NCI-H2196 (cell line): ENCODE results near the gene FAM9C.
A peak's percentile ranks its signal among the peaks of the same experiment; 100 is the strongest.
"Not testable (repeated sequence)": the region's sequence is repeated elsewhere in the genome, so short reads cannot be mapped to it uniquely, and the experiment has no call there.

Experiments used
- DNase-seq: peaks from one replicate; lab custom pipeline; 2025; ENCODE audit not compliant: unreplicated experiment; lab: John Stamatoyannopoulos, UW

FAM9C gene

DNA sequence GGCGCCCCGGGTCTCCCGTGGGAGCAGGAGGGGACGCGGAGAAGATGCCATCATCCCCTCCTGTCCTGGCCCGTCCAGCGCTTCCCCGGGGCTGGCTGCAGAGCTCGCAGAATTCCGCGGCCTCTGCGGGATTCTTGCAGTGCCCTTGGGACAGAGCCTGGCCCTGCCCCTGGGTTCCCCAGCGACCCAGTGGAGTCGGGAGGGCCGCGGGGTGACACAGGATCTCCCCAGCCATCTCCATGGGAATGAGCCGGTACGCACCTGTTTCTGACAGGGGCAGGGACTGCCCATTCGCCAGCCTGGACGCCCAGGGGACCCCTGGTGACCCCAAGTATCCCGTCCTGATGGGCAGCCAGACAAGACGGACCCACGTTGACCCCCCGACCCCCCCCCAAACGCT, 482 bp downstream of the FAM9C start:
- no peak for DNase-seq

DNA sequence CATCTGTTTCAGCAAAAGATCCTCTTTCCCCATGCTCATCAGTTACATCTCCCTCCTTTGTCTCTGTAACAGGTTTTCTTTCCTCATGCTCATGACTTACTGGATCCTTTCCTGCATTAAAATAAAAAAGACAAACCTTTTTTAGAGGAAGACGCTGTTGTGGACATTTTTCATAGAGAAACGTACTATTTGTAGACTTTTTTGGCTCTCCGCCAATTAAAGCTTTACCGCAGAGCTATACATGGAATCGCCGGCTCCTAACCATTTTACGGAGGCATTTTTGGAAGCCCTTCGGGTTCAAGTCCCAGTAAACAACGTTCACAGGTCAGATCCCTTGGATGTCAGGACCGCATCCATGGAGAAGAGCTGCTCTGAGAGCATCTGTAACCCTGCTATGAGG, 1.3 kb downstream of the FAM9C start:
- DNase-seq, result peak; percentile 1

DNA sequence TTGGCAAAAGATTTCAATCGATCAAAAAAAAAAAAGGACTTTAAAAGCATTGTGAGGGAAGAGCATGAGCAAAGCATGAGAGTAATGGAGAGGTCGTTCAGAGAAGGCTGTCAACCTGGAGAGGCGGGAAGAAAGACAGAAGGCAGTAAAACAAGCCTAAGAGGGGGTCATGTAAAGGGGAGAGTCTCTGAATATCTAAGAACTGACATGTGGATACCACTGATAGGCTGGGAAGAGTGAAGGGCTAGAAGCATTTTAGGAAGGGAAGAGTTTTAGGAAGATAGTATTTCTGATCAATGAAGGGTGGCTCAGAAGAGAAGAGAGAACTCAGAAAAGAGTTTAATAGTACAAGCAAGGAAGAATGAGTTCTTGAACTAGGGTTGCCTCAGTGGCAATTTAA, 7.5 kb downstream of the FAM9C start:
- DNase-seq, result no peak

DNA sequence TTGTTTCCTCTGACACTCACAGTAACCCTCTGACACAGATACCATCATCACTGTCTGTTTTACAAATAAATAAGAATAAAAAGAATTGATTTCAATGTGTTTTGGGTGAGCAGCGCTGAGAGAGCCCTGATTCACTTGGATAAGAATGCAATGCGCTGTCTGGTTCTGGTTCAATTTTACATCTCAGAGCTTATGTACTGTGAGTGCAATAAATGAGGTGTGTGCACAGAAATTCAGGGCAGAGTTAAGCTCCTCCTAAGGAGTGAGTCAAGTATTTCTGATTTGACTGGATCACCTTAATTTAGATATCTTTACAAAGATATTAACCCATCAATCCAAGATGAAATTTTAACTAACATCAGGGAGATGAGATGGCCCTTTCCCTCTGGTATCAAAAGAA, 11.2 kb downstream of the FAM9C start:
- no peak for DNase-seq

DNA sequence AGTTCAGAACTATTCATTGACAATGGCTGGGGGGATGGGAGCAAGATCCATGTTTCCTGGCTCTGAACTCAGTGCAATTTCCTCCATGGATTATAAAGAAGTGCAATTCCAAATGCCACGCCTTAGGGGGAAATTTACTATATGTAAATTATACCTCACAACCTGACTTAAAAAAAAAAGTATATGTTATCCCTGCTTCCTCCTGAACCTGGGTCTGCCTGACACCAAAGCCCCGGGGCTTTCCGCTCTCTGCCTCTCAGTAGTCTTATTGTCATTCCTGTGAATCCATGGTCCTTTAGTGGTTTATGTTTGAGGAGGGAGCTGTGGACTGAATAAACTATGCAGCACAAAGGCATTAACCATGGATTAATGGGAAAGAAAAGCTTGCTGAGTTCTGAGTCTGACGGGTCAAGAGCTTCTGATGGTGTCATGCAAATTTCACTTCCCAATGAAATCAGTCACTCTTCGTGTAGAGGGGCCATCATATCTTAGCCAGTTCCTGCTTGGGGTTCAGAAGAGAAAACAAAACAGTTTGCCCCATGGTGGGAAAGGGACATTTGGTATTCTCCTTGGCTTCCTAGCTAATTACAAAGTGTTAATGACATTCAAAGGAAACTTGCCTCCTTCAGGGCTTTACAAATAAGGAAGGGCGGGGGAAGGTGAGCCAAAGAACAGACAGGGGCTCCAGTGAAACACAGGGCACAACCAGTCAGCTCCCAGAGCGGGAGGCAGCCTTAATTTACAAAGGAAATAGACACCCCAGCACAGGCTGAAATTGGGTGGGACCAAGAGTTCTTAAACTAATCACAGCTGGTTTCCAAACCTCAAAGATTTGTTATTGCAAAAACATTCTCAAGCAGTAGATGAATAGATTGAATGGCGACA, 14.3 kb downstream of the FAM9C start:
- DNase-seq, result no peak

DNA sequence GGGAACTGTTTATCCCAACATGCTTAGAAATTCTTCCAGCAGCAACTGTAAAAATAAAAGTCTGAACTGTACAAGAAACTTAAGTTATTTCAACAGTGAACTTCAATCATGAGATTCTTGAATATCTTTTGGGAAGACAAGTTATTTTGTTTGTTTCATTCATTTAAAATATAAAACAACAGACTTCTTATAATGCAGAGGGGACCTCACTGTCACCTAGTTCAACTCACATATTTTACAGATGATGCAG, 14.9 kb downstream of the FAM9C start:
- DNase-seq, result no peak

DNA sequence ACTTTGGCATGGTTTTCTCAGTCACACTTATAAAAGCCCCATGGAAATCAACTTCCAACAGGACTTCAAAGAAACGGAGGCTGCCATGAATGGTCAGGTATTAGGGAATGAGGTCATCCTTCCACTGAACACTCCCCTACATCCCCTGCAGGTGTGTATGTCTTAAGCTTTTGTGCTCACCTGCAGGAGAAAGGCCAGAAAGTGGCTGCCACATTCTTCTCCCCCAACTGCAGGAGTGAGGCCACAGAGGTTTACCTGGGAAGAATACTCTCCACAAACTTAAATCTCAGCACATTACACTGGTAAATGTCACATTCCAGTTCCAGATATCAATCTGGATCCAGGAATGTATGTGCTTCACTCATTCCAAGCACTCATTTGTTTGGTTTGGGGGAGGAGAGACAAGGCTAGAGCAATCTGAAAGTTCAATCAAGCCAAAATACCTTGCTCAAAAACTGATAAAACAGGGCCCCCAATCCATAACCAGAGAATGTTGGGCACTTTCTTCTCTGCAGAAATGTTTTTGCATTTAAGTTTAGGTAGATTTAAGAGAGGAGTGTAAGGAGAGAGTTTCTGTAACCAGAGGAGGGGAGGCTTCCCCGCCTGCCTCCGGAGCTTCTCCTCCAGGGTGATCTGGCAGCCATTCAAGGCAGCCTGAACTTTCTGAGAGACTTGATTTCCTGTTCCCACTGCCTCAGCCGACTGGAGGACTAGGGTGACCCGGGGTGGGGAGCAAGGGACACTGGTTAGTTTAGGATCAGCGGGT, 15.4 kb downstream of the FAM9C start:
- no peak for DNase-seq

DNA sequence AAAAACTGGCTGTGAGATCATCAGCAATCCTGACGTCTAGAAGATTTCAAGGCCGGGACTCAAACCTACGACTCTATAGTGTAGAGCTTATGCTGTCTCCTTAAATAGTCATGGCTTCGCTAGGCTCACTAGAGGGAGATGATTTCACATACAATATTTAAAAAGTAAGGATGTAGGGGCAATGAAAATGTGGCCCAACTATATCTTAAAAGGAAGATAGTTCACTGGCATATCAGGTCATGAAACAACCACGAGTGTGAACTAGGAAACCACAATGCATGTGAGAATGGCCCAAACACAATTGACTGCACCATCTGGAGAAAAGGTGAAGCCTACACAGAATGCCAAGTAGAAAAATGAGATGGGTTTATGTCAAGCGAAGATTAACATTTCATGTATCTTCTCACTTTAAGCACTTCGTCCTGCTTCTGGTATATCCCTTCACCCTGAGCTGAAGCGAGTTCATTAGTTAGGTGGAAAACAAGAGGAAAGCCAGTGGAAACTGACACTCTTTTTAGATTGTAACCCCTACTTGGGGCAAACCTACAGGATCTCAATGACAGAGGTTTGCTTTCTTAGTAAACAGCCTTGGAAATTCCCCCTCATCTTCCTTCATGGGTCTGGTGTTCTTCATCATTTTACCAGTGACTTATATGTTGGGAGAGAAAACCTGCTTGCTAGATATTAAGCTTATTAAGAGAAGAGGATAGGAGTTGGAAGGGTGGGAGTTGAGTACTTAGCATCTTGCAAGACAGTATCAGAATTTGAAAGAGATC, 17.4 kb downstream of the FAM9C start:
- DNase-seq, result no peak

DNA sequence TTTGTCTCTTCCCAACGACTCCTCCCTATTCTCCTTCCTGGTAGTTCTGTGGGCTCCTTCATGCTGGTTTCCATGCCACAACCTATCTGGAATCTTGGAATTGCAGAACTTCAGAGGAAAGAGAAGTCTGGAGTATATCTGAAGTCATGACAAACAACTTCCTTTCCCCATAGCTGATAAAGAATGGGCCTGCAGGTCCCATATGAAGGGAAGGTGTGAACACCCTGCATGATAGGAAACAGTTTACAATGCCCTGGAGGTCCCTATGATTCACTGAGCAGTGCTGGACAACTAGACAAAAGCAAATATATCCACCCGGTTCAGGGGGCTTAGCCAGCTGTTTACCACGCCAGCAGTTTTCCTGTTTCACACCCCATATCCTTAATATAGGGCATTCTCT, 19.4 kb downstream of the FAM9C start:
- no peak for DNase-seq

DNA sequence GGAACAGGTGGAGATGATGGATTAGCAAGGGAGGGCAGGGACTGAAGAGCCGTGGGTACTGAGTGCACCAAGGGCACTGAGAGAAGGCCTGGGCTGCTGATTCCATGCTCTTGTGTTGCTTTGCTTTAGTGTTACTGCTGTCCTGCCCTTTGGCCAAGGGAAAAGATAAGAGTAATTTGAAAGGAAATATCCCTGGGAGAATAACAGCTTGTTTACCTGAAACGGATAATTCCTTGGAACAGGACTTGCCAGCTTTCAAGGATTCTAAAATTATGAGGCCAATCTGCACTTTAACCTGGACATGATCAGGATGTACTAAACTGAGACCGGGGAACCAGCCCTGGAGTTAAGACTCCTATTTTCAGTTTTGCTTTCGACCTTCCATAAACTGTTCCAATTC, 20.4 kb downstream of the FAM9C start:
- DNase-seq, result no peak

DNA sequence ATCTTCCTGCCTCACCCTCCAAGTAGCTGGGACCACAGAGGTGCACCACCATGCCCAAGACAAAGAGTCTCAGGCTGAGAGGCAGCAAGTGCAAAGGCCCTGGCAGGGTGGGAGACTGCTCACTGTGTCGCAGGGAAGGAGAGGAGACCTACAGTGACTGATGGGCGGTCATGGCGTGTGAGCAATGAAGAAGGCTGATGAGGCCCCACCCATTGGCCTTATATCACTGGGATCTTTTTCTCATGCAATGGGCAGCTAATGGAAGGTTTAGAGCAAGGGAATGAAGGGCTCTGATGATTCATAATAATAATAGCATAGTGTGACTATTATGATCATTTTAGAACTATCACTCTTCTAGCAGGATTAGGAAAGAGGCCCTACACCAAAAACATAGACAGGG, 20.9 kb downstream of the FAM9C start:
- no peak for DNase-seq

DNA sequence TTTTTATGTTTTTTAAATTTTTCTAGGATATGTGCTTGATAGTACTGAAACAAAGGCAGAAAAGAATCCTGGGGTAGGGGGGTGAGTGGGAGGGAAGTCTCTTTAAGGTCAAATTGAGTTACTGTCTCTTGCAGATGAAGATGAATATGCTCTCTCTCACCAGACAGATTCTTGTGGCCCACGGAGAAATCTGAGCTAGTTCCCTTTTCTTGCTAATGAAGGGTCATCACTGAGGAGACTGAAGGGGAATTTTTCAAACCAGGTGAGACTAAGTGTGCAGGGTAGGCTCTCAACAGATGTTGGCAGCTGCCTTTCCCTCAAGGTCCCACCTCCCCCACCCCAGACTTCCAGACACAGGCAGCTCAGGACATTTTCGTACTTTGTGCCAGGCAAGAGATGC, 21.5 kb downstream of the FAM9C start:
- no peak for DNase-seq

DNA sequence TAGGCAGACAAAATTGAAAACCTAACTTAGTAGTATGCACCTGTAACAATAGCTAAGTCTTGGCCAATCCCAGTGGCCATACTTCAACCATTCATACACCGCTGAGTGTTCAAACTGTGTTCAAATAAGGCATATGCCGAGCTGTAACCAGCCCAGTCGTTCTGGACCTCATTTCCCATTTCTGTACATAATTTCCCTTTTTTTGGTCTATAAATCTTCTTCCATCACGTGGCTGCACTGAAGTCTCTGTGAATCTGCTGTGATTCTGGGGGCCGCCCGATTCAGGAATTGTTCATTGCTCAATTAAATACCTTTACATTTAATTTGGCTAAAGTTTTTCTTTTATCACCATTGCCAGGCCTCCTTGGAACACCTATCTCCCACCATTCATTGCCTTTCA, 27.7 kb downstream of the FAM9C start:
- not testable (repeated sequence) for DNase-seq

DNA sequence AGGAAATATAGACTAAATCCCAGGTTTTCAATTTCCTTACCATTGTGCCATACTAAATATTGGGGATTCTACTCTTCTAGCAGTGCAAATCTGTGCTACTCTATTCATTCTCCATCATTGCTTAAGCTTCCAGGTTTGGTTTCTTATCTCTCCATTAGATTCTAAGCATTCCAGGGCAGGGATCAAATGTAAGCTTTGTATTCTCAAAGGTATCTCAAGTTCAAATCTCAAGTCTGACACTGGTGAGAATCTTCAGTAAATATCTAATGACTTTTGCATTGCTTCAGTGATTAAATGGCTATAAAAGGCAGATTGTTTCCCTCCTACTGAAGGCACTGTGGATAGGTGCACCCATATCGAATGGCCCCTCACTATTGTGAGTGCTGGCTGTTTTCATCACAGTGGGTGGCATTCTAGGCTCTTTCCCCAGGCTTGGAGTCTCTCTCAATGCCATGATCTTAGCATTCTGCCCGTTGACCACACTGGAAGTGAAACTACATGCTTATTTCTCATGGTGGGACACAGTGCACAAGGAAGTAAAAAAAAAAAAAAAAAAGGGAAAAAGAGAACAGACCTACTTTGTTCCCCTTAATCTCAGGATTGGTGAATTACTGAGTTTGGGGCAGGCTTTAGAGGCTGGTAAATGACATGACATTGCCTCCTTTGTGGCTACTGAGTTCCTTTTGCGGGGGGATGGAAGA, 28.7 kb downstream of the FAM9C start:
- DNase-seq, result no peak

DNA sequence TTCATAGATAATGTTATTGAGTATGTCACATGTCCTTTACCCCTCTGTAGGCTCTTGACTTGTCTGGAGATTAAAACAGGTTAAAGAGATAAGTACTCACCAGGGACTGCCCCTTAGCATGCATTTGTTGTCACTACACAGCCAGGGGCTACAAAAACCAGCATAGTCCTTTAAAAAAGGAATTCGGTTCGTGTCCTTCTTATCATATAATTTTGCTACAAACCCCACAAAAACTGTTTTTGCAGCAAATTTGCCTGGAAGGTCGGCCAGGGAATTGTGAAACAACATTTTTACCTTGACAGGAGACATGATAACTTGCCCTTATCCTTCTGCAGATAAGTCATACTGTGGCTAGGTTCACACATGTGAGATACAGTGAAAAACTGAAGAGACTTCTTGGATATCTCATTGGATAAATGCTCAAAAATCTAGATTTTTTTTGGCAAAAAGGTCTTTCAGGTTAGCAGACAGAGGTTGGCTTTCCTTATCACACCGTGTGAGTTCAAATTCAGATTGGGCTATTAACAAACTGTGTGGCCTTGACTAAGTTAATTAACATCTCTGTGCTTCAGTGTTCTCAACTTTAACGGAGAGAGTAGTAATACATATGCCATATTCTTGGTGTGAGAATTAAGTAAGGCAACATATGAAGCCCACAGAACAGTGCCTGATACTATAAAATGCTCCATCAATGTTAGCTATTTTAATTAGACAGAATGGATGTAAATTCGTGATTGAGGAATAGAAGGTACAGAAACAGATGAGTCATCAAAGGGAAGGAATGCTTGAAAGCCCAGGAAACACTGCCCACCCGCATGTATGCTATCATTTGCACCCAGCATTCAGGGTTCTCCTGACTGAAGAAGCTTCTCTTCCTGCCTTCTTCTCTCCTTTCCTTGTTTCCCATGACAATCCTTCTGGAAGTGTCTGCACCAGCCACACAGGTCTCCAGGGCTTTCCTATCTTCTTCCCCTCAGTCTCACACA, 30.0 kb downstream of the FAM9C start:
- no peak for DNase-seq

DNA sequence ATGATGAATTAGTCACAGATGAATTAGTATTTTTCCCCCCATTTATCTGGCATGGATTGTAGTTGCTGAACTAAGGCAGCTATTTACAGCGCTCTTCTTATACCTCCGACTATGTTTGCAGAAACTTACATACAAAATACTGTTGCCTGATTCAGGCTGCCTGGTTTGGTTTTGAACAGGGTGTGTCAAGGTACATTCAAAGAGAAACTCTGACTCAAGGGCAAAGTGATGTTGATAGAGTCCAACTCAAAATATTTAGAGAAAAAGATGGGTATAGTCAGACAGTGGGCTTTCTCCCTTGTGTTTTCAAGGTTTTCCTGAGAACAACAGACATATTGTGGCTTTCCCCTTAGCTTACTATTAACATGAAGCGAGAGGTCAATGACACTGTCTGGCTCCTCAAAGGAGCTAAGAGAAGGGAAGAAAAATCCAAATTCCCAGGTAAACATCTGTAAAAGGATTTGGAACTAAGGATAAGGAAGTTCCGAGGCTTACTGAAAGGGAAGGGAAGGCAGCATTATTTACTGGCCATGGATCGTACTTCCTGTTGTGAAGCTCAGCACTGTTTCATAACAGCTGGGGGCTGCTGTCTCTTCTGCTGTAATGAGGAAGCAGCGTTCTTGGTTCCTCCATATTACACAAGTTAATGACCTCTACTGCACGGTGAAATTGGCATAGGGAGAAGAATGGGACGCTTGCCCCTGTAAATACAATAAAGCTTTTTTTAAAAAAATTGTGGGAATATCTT, 30.9 kb downstream of the FAM9C start:
- no peak for DNase-seq

DNA sequence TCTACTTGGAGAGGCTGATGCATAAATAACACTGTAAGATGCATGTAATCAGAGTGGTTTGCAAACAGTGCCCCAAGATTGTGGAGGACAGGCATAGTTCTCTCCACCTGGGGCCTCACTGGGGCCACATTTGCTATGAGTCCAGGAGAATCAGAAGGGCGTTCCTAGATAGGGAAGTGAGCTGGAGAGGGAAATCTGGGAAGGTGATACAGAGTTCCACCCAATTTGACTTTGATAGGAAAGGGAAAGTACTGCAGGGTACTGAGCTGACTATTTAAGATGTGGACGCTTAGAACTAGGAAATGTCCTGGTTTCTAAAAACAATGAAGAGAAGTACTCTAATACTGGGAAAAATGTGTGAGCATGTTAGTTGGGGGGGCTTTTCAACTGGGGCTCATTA, 33.9 kb downstream of the FAM9C start:
- no peak for DNase-seq

DNA sequence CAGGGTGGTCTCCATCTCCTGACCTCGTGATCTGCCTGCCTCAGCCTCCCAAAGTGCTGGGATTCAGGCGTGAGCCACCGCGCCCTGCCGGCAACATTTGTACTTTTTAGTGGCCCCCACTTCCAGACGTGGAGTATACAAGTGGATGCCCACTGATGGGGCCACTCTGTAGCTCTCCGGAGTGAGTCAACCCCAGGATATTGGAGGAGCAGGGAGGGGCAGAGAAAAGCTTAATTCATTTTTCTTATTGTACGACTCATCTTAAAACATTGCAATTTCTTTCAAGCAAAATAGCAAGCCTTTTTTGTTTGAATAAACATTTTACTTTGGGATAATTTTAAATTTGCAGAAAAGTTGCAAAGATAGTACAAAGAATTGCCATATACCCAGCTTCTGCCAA, 34.6 kb downstream of the FAM9C start:
- no peak for DNase-seq

DNA sequence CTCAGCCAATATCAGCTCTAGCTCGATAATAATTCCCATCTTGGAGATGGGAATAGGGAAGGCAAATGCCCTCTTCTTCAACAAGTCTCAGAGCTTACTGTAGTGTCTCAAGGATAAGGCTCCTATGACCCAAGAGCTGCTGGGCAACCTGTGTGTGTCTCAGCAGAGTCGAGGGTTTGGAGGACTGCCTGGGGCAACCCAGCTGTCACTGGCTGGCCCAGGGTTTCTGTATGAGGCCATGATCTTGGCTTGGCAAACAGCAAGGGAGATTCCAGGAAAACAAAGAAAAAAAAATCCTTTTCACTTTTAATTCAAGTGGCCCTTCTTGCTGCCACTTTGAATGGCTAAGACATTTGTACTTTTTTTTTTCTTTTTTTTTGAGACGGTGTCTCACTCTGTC, 35.1 kb downstream of the FAM9C start:
- peak; percentile 20 for DNase-seq

DNA sequence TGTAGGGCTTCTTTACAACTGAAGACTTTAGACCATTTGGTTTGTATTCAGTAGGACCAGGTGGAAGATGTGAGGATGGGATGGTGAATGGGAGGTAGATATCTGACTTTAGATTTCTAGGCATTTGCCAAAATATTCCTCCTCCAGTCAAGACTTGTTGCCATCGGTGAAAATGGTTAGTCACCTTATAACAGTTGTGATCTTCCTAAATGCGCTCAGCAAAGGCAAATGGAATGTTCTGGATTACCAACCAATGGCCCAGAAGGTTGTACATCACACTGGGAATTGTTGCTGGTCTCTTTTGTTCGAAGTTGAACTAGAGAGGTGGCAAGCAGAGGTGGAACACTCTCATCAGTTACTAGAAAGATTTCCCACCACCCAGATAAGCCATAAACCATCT, 35.6 kb downstream of the FAM9C start:
- DNase-seq, result no peak
